Common myeloid progenitor, CD34-positive (primary cell): ENCODE measurements around the gene PLEKHA7.

Source experiments
- CTCF ChIA-PET: fragments of 350-600 bp; sonication (Branson Sonifier 250); formaldehyde crosslinking; loops from one replicate; lab custom pipeline; 2021; ENCODE audit warnings: antibody characterized with exemption; lab: Charles Lee
- POLR2A ChIA-PET: fragments of 350-600 bp; sonication (Branson Sonifier 250); formaldehyde crosslinking; loops from one replicate; lab custom pipeline; 2021; ENCODE audit warnings: antibody characterized with exemption; lab: Charles Lee
- DNase-seq, 3 donors: peaks; one replicate each; pipeline versions ENCODE4 v3.0.0 to v3.0.0-alpha.2; 2013
- H3K27ac ChIP-seq, 2 experiments: 1 replicate in 1 of 2; 2 replicates in 1 of 2; pipeline ENCODE4 v1.7.0; 2013; ENCODE audit warnings: inconsistent platforms in 2 of 2, low read length in 2 of 2, mild to moderate bottlenecking in 2 of 2, low read depth in 1 of 2, moderate library complexity in 1 of 2; ENCODE audit not compliant: severe bottlenecking in 2 of 2, insufficient read depth in 1 of 2, poor library complexity in 1 of 2
- H3K27me3 ChIP-seq, 5 experiments: replicated peaks in 2 of 5; 1 replicate in 3 of 5; 2 replicates in 2 of 5; pipeline versions ENCODE4 v1.6.1 to v1.7.0; 2013; ENCODE audit warnings: low read length in 4 of 5, mild to moderate bottlenecking in 2 of 5, moderate library complexity in 2 of 5, inconsistent platforms in 1 of 5; ENCODE audit not compliant: insufficient read depth in 5 of 5, control insufficient read depth in 4 of 5
- H3K36me3 ChIP-seq, 4 experiments: 1 replicate in 2 of 4; 2 replicates in 2 of 4; pipeline versions ENCODE4 v1.6.1 to v1.7.0; 2013; ENCODE audit warnings: low read length in 3 of 4, control low read depth in 1 of 4, mild to moderate bottlenecking in 1 of 4; ENCODE audit not compliant: control insufficient read depth in 4 of 4, insufficient read depth in 4 of 4
- H3K4me1 ChIP-seq, 4 experiments: 1 replicate in 3 of 4; 2 replicates in 1 of 4; pipeline versions ENCODE4 v1.6.1 to v1.7.1; 2013; ENCODE audit warnings: low read length in 3 of 4, mild to moderate bottlenecking in 3 of 4, control low read depth in 1 of 4, inconsistent platforms in 1 of 4, moderate library complexity in 1 of 4; ENCODE audit not compliant: control insufficient read depth in 4 of 4, insufficient read depth in 4 of 4; ENCODE audit errors: control extremely low read depth in 1 of 4
- H3K4me3 ChIP-seq, 7 experiments: 1 replicate in 4 of 7; 2 replicates in 3 of 7; pipeline versions ENCODE4 v1.5.1 to v1.7.0; 2013; ENCODE audit warnings: mild to moderate bottlenecking in 7 of 7, low read length in 6 of 7, moderate library complexity in 6 of 7, inconsistent platforms in 2 of 7, low read depth in 2 of 7, control low read depth in 1 of 7; ENCODE audit not compliant: insufficient read depth in 4 of 7, control insufficient read depth in 1 of 7; ENCODE audit errors: extremely low read depth in 1 of 7
- H3K9me3 ChIP-seq, 5 experiments: 1 replicate in 4 of 5; 2 replicates in 1 of 5; pipeline versions ENCODE4 v1.6.1 to v1.7.1; 2013; ENCODE audit warnings: low read length in 4 of 5, mild to moderate bottlenecking in 2 of 5, inconsistent platforms in 1 of 5, low read depth in 1 of 5, moderate library complexity in 1 of 5; ENCODE audit not compliant: control insufficient read depth in 4 of 5, insufficient read depth in 2 of 5; ENCODE audit errors: control extremely low read depth in 1 of 5
- WGBS: methylation state at CpG from one replicate; pipeline ENCODE4 v1.1.5; 2013; ENCODE audit not compliant: insufficient coverage; 5-methylcytosine and 5-hydroxymethylcytosine counted together

PLEKHA7 gene

DNA sequence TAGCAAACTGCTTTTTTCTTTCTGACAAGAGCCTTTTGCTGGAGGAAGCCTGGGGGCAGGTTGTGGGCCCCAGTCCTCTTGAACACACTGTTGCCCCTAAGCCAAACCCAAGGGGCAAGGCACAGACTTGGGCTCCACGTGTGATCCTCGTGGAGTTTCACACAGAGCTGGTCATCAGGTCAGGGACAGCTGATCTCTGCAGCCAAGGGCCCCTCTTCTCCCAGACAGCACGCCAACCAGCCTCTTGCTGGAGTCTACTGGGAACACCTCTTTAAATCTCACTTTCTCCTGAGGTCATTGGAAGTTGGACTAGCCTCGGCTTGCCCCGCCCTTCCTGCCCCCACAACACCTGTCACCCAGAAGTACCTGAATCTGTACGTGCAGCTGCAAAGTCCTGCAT is 235.9 kb downstream of the PLEKHA7 start:
- Histone ChIP-seq H3K27ac (no peak overlapping the region), H3K4me3 (no peak overlapping the region), H3K9me3 (no peaks in the 10 kb centered on the region), H3K36me3 (no peaks in the 10 kb centered on the region), H3K27me3 (peaks cover 0 to 4% (median 0%) of the 10 kb centered on the region in 5 experiments), H3K4me1 (peaks cover 0 to 6% (median 2%) of the 10 kb centered on the region in 4 experiments)
- POLR2A ChIA-PET = no interaction called here
- DNase-seq = no peak
- CTCF ChIA-PET = interaction anchor here (1.2 kb wide), 1 partner anchor 9 kb away, joined by 3 read pairs; no protein-coding TSS in a partner anchor
- 91% methylated on average over 5 of the region's 6 CpGs for WGBS

DNA sequence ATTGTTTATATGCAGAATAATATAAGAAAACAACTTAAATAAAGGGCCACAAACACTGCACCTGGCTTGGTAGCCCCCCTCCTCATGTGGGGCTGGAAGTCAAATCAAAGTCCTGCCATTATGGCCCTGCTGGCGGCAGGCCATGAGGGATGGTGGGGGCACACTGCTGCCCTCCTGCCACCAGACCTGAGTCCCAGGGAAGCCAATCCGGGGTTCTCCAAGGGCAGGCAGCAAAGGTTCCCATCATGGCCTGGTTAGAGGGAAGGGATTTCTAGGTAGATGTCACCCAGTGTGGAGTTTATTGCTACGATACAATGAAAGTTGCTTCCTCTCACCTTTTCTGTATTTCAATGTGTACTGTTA is 236.6 kb downstream of the PLEKHA7 start:
- Histone ChIP-seq H3K4me3 (no peak overlapping the region), H3K27me3 (peaks cover 0 to 4% (median 0%) of the 10 kb centered on the region in 5 experiments), H3K4me1 (peaks cover 0 to 6% (median 2%) of the 10 kb centered on the region in 4 experiments), H3K27ac (no peak overlapping the region), H3K36me3 (no peaks in the 10 kb centered on the region), H3K9me3 (no peaks in the 10 kb centered on the region)
- DNase-seq = no peak
- ChIA-PET POLR2A (no interaction called here), CTCF (interaction anchor here (1.2 kb wide), 1 partner anchor 9 kb away, joined by 3 read pairs; no protein-coding TSS in a partner anchor)
- whole genome bisulfite sequencing = 93% methylated on average over 3 of the region's 3 CpGs

DNA sequence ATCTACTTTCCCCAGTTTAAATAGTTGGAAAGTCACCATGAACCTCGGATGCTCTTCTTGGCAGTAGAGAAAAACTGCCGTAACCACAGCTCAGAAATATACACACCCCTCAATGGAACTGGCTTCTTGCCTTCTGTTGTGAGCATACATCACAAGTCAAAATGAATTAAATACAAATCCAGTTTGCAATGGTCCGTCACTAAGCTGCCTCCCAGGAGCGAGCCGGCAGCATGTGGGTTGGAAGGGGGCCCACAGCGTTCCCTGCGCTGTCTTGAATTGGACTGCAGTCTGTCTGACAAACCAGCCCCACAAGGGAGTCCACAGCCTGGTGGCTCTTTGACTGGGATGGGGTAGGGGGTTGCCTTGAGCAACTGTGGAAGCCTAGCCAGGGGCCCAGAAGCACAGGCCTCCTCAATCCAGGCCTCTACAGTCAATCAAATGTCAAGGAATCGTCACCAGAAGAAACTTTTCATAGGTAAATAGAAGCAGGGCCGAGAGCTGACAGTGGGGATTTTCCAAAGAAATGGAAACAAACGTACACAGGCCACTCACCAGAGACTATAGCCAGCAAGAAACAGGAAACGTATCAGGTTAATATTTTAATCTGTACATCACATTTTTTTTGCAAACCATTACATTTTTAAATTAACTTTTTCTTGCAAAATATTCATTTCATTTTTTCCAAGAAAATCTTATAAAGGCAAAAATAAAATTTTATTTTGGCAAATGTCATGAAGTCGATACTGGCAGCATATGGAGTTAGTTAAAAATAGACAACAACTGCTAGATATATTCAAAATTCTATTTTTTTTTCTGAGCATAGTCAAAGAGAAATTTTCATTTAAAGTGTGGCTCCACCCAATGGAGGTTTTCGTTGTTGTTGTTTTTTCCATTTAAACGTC is 237.3 kb downstream of the PLEKHA7 start:
- Histone ChIP-seq H3K27ac (no peak overlapping the region), H3K4me3 (no peak overlapping the region), H3K9me3 (no peaks in the 10 kb centered on the region), H3K4me1 (peaks cover 0 to 6% (median 2%) of the 10 kb centered on the region in 4 experiments), H3K27me3 (peaks cover 0 to 4% (median 0%) of the 10 kb centered on the region in 5 experiments), H3K36me3 (no peaks in the 10 kb centered on the region)
- POLR2A ChIA-PET = no interaction called here
- CTCF ChIA-PET = interaction anchor here (1.2 kb wide), 1 partner anchor 10 kb away, joined by 3 read pairs; no protein-coding TSS in a partner anchor
- no peak for DNase-seq
- 100% methylated on average over 7 of the region's 14 CpGs for WGBS

DNA sequence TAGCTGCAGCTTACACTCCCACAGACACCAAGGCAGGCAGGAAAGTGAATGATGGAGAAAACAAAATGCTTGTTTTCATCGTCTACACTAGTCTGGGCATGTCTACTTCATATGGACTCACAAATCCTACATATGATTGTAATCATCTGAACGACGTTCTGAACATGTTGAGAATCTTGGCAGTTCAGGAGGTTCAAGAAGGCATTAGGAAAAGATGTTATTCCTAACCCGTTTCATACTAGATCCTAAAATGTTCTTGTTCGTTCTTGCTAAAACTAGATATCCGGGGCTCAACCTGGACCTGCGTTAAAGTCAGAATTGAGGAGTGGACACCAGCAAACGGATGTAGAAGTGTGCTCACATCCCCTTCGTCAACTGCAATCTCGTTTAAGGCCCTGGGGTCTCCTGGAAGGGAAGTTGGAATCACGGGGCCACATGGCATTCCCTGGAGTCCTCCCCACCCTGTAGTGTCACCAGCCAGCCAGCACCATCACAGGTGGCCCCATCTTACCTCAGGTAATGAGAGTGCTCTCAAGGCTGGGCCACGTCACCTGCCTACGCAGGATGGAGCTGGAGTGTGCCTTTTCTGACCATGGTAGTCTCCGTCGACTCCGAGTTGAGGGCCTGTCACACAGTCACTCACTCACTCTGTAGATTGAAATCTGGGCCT is 238.5 kb downstream of the PLEKHA7 start:
- Histone ChIP-seq H3K4me1 (peaks cover 0 to 6% (median 2%) of the 10 kb centered on the region in 4 experiments), H3K9me3 (no peaks in the 10 kb centered on the region), H3K27ac (no peak overlapping the region), H3K4me3 (no peak overlapping the region), H3K36me3 (no peaks in the 10 kb centered on the region), H3K27me3 (peaks cover 0 to 4% (median 0%) of the 10 kb centered on the region in 5 experiments)
- ChIA-PET POLR2A (no interaction called here), CTCF (no interaction called here)
- no peak for DNase-seq
- 95% methylated on average over 15 of the region's 16 CpGs for WGBS

DNA sequence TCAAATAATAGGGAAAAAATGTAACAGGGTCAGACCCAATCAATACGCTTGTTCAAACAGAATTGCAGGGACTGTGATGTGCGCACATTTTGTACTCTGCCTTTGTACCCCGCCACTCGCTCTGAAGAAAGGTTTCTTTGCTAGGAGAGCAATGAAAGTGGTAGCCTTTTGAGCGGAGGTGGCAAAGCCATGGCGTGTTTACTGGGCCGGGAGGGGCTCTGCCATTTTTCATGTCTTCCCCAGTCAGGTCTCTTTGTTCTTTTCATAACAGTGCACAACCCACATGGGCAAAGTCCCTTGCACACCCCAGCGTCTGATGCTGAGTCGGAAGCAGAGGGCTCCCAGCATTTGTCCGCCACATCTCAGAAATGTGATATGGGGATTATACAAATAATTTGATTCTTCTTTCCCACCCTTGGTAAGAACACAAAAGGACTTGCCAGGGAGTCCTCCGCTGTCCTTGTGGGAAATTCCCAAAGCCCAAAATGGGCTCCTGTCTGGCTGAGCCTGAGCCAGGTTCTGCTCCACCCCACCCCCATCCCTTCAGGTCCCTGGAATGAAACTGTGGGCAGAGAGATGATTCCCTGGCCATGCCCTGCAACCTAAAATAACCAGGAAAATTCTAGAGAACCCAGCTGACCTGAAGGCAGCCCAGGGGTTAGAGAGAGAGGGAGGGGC is 239.1 kb downstream of the PLEKHA7 start:
- POLR2A ChIA-PET = no interaction called here
- 90% methylated on average over 5 of the region's 11 CpGs for WGBS
- H3K27ac ChIP-seq = no peak overlapping the region
- no peaks in the 10 kb centered on the region for H3K9me3 ChIP-seq
- peaks cover 0 to 6% (median 2%) of the 10 kb centered on the region in 4 experiments for H3K4me1 ChIP-seq
- no peaks in the 10 kb centered on the region for H3K36me3 ChIP-seq
- H3K27me3 ChIP-seq = peaks cover 0 to 4% (median 0%) of the 10 kb centered on the region in 5 experiments
- no peak overlapping the region for H3K4me3 ChIP-seq
- DNase-seq = no peak
- CTCF ChIA-PET = interaction anchor here (2.3 kb wide), 1 partner anchor 13 kb away, joined by 17 read pairs; no protein-coding TSS in a partner anchor

DNA sequence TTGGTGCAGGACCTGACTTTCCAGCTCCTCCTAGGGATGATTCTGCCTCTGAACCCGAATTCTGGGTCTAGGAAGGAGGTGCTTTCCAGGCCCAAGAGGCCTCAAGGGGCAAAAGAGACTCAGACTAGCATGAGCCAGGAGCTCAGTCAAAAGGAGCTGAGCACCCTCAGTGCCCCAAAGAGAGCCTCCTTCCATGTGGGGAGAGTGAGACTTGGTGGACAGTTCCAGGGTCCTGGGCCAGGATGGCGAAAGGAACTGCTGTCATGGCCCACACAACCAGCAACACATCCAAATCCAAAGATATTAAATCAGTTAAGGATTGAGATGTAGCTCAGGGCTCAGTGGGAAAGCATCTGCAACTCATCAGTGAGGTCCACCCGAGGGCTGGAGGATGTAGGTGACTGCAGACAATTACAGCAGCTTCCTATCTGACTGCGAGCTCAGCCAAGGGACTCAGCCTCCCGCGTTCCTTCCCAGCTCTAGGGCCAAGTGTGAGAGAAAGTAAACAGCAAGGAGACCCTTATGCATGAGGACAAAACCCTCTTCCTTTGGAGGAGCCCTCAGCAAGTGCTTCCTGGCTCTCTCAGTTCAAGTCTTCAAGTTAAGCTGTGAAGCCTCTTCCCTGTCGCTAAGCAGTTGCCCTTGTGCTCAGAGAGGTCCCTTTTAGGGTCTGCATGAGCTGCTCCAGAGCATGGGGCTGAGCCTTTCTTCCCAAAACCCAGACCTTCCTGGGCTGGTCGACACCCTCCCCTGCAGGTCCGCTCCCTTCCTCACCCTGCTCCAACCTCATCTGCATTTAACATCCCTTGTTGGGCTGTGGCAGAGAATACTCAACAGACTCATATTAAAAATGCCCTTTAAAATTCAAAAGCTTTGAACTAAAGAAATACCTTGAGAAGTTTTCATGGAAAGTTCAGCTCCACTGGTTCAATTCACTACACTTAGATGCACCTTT is 240.0 kb downstream of the PLEKHA7 start:
- Histone ChIP-seq H3K27me3 (peaks cover 0 to 4% (median 0%) of the 10 kb centered on the region in 5 experiments), H3K4me3 (no peak overlapping the region), H3K9me3 (no peaks in the 10 kb centered on the region), H3K4me1 (peaks cover 0 to under 1% (median under 1%) of the 10 kb centered on the region in 4 experiments), H3K36me3 (no peaks in the 10 kb centered on the region), H3K27ac (no peak overlapping the region)
- 85% methylated on average over 8 of the region's 9 CpGs for WGBS
- CTCF ChIA-PET = interaction anchor here (1.6 to 2.3 kb wide), 2 partner anchors 10 to 14 kb away, joined by 6 to 17 read pairs; no protein-coding TSS in a partner anchor
- POLR2A ChIA-PET = no interaction called here
- no peak for DNase-seq
